HG03442 (cell line): ENCODE results near the gene SERGEF.

Source experiments
- ATAC-seq: cut with Tn5 transposase; IDR thresholded peaks from one replicate; pipeline ENCODE4 v1.9.1; 2021; ENCODE audit warnings: mild to moderate bottlenecking, moderate library complexity; ENCODE audit not compliant: unreplicated experiment

The SERGEF gene

GRCh38 chr11:17760102-17761029 lies 252.5 kb downstream of the SERGEF start:
- ATAC-seq, result peak; percentile 68

GRCh38 chr11:17755891-17756290 lies 257.0 kb downstream of the SERGEF start:
- ATAC-seq, result no peak

- ATAC-seq, result no peak
These were observed 259.2 kb downstream of the SERGEF start for GRCh38 chr11:17753641-17754040.

- no peak for ATAC-seq
These were observed 259.7 kb downstream of the SERGEF start for GRCh38 chr11:17753153-17753552.

GRCh38 chr11:17752144-17752543 lies 260.7 kb downstream of the SERGEF start:
- no peak for ATAC-seq

GRCh38 chr11:17751558-17751957 lies 261.3 kb downstream of the SERGEF start:
- ATAC-seq, result no peak

GRCh38 chr11:17750801-17751165 lies 262.1 kb downstream of the SERGEF start:
- no peak for ATAC-seq

GRCh38 chr11:17750013-17750800 lies 262.6 kb downstream of the SERGEF start:
- ATAC-seq, result no peak

GRCh38 chr11:17748761-17749721 lies 263.8 kb downstream of the SERGEF start:
- ATAC-seq, result no peak

- no peak for ATAC-seq
These were observed 264.8 kb downstream of the SERGEF start for GRCh38 chr11:17748044-17748443.

GRCh38 chr11:17747131-17747955 lies 265.5 kb downstream of the SERGEF start:
- ATAC-seq, result no peak

- ATAC-seq, result no peak
These were observed 266.8 kb downstream of the SERGEF start for GRCh38 chr11:17746096-17746495.

GRCh38 chr11:17745023-17745772 lies 267.6 kb downstream of the SERGEF start:
- no peak for ATAC-seq

GRCh38 chr11:17744151-17744940 lies 268.5 kb downstream of the SERGEF start:
- no peak for ATAC-seq

- ATAC-seq, result no peak
These were observed 269.1 kb downstream of the SERGEF start for GRCh38 chr11:17743808-17744119.

- no peak for ATAC-seq
These were observed 269.6 kb downstream of the SERGEF start for GRCh38 chr11:17743026-17743807.

GRCh38 chr11:17742019-17742418 lies 270.8 kb downstream of the SERGEF start:
- no peak for ATAC-seq

- ATAC-seq, result no peak
These were observed 271.4 kb downstream of the SERGEF start for GRCh38 chr11:17741487-17741886.
